A673 (cell line): ENCODE data around the gene TXNDC2. TPM values are rescaled to one million over a fixed set of nuclear protein-coding genes. Genes with fewer than 3 reads are reported as not detected.

Experiments used
- BruUV-seq: library from RNA; stranded (reverse); fragments of 400-500 nt; replicated peaks from 2 replicates; lab custom pipeline; 2021; lab: Mats Ljungman, UMichigan
- CTCF ChIA-PET: fragments of 300-600 bp; sonication (Branson Sonifier 250); formaldehyde crosslinking; loops from one replicate; lab custom pipeline; 2022; ENCODE audit warnings: antibody characterized with exemption; lab: Charles Lee
- POLR2A ChIA-PET: fragments of 300-600 bp; sonication (Branson Sonifier 250); formaldehyde crosslinking; loops from one replicate; lab custom pipeline; 2022; ENCODE audit warnings: antibody characterized with exemption; ENCODE audit not compliant: low non-redundant PET; lab: Charles Lee
- DNase-seq: peaks from one replicate; pipeline ENCODE4 v3.0.0-alpha.2; 2015; ENCODE audit warnings: low spot score
- H3K27ac ChIP-seq: fragments of 200-600 bp; sonication (generic); 2 replicates; pipeline ENCODE4 v1.5.1; 2016; ENCODE audit warnings: mixed run types, low read depth, mild to moderate bottlenecking, mixed read lengths, antibody characterized with exemption, low read length; ENCODE audit not compliant: poor library complexity, severe bottlenecking
- H3K27me3 ChIP-seq: fragments of 200-600 bp; sonication (generic); replicated peaks from 2 replicates; pipeline ENCODE4 v1.6.1; 2017; ENCODE audit warnings: mixed run types, low read depth, mild to moderate bottlenecking, mixed read lengths, antibody characterized with exemption, low read length; ENCODE audit not compliant: insufficient read depth, poor library complexity
- H3K36me3 ChIP-seq: fragments of 200-600 bp; sonication (generic); 2 replicates; pipeline ENCODE4 v1.6.1; 2016; ENCODE audit warnings: mixed run types, mild to moderate bottlenecking, mixed read lengths, antibody characterized with exemption, low read length; ENCODE audit not compliant: insufficient read depth, poor library complexity, severe bottlenecking
- H3K4me1 ChIP-seq: fragments of 200-600 bp; sonication (generic); 2 replicates; pipeline ENCODE4 v1.6.1; 2017; ENCODE audit warnings: mixed run types, mild to moderate bottlenecking, mixed read lengths, antibody characterized with exemption, low read length; ENCODE audit not compliant: insufficient read depth, poor library complexity, severe bottlenecking
- H3K4me3 ChIP-seq: fragments of 200-600 bp; sonication (generic); 2 replicates; pipeline ENCODE4 v1.5.1; 2016; ENCODE audit warnings: low read depth, mixed run types, mild to moderate bottlenecking, mixed read lengths, low read length; ENCODE audit not compliant: poor library complexity, severe bottlenecking
- H3K9me3 ChIP-seq: fragments of 200-600 bp; sonication (generic); 2 replicates; pipeline ENCODE4 v1.6.1; 2016; ENCODE audit warnings: mixed run types, low read depth, mild to moderate bottlenecking, mixed read lengths, antibody characterized with exemption, low read length; ENCODE audit not compliant: poor library complexity, severe bottlenecking
- CTCF ChIP-seq: fragments of 300-800, 200-600 bp; sonication (generic); conservative IDR thresholded peaks from 2 replicates; pipeline ENCODE4 v1.5.1; 2017; ENCODE audit warnings: low read depth, mild to moderate bottlenecking, antibody characterized with exemption, low read length, moderate library complexity, mixed read lengths
- EZH2 ChIP-seq: fragments of 200-600 bp; sonication (generic); IDR thresholded peaks from 2 replicates; pipeline ENCODE4 v1.6.1; 2017; ENCODE audit warnings: borderline replicate concordance, low read depth, mild to moderate bottlenecking, mixed read lengths, antibody characterized with exemption, low read length; ENCODE audit not compliant: poor library complexity, severe bottlenecking
- intact Hi-C: fragments of 100-400 bp; cut with micrococcal nuclease; formaldehyde crosslinking; loops from one replicate; pipeline ENCODE4 v1.10.0; 2022; ENCODE audit not compliant: unreplicated experiment
- total RNA-seq: library from RNA; stranded (reverse); gene quantifications from 2 replicates; pipeline ENCODE4 v1.2.3, GENCODE V29; 2021

TXNDC2 gene
- total RNA-seq, 1 experiment from 2014 or later, result 0.13 TPM

DNA sequence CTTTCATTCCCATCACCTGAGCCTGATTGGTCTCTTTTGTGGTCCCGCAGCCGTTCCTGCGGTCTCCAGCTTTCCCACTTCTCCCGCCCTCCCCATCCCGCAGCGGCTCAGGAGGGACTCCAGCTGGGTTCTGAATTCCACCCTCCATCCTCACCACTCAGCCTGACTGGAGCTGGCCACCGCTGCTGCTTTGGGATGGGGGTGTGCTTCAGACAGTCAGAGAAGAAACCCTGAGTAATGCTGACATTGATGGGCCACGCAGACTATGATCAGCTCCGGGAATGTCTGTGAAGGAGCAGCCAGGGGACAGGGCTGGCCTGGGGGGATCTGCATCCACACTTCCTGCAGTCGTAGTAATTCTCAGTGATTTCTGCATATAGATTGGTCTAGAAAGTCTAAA is 45.9 kb upstream of the TXNDC2 start:
- no peak for DNase-seq
- POLR2A ChIA-PET, result no interaction called here
- no peak overlapping the region for H3K4me3 ChIP-seq
- H3K9me3 ChIP-seq, result no peaks in the 10 kb centered on the region
- H3K36me3 ChIP-seq, result no peaks in the 10 kb centered on the region
- peaks cover 30% of the 10 kb centered on the region for H3K4me1 ChIP-seq
- CTCF ChIA-PET, result no interaction called here
- H3K27me3 ChIP-seq, result no peaks in the 10 kb centered on the region
- TF ChIP-seq CTCF, result no peak
- no peak for TF ChIP-seq EZH2
- no peak overlapping the region for H3K27ac ChIP-seq
- intact Hi-C loops, result no loop called here
- no TSS peak for BruUV-seq

GRCh38 chr18:9841752-9842151 is 44.0 kb upstream of the TXNDC2 start:
- H3K36me3 ChIP-seq, result no peaks in the 10 kb centered on the region
- H3K4me3 ChIP-seq, result no peak overlapping the region
- intact Hi-C loops, result no loop called here
- TF ChIP-seq CTCF, result no peak
- TF ChIP-seq EZH2, result no peak
- H3K27ac ChIP-seq, result no peak overlapping the region
- H3K9me3 ChIP-seq, result no peaks in the 10 kb centered on the region
- no TSS peak for BruUV-seq
- ChIA-PET POLR2A (no interaction called here), CTCF (no interaction called here)
- DNase-seq, result no peak
- no peaks in the 10 kb centered on the region for H3K27me3 ChIP-seq
- peaks cover 11% of the 10 kb centered on the region for H3K4me1 ChIP-seq

DNA sequence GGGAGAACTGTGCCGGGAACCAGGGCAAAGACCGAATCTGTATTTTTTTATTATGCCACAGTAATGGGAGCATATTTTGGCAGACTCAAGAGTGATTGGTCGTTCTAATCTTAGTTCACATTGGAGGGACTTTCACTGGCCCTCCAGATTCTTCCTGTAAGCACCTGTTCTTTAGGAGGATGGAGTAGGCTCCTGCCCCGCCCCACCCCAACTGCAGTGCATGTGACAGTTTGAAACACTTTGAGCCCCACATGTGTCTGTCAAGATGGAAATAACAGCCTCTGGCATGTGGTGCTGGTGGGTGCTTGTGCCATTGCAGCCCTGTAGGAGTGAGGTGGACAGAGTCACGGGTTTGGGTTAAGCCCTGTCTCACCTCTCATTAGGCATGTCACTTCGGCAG is 43.3 kb upstream of the TXNDC2 start:
- CTCF ChIA-PET, result no interaction called here

More for the DNA sequence above, 43.3 kb upstream of the TXNDC2 start:
- DNase-seq, result no peak
- TF ChIP-seq CTCF, result no peak
- Histone ChIP-seq H3K36me3 (no peaks in the 10 kb centered on the region), H3K4me3 (no peak overlapping the region), H3K27me3 (no peaks in the 10 kb centered on the region), H3K4me1 (peaks cover 10% of the 10 kb centered on the region), H3K9me3 (no peaks in the 10 kb centered on the region), H3K27ac (no peak overlapping the region)
- no TSS peak for BruUV-seq
- POLR2A ChIA-PET, result no interaction called here
- intact Hi-C loops, result no loop called here
